Loucy (cell line): Measurements from ENCODE around the gene WASL.

ENCODE experiments used
- CTCF ChIP-seq: fragments of 200-600 bp; sonication (generic); conservative IDR thresholded peaks from 2 replicates; pipeline ENCODE4 v1.5.1; 2014; ENCODE audit warnings: mild to moderate bottlenecking, antibody characterized with exemption, low read length
- EZH2phosphoT487 ChIP-seq: fragments of 200-600 bp; IDR thresholded peaks from 2 replicates; pipeline ENCODE4 v1.6.1; 2018; ENCODE audit warnings: antibody characterized with exemption, mild to moderate bottlenecking, moderate library complexity, borderline replicate concordance

GRCh38 chr7:123791001-123791400, 42.2 kb upstream of the WASL start:
- TF ChIP-seq CTCF (no peak), EZH2phosphoT487 (no peak)
